Mesenchymal stem cell (in vitro differentiated cells and primary cell): ENCODE data around the gene ANXA3.

Experiments used
- DNase-seq: peaks from one replicate; pipeline ENCODE4 v3.0.0-alpha.2; 2013
- H2AFZ ChIP-seq: one replicate; pipeline ENCODE4 v1.6.1; 2013; ENCODE audit warnings: low read depth, mild to moderate bottlenecking, control low read depth, inconsistent platforms, low read length, moderate library complexity
- H2AK5ac ChIP-seq: 2 replicates; pipeline ENCODE4 v1.6.1; 2013; ENCODE audit warnings: low read length, moderate library complexity, mild to moderate bottlenecking, inconsistent platforms; ENCODE audit not compliant: severe bottlenecking
- H2BK120ac ChIP-seq: one replicate; pipeline ENCODE4 v1.6.1; 2013; ENCODE audit warnings: low read depth, mild to moderate bottlenecking, inconsistent platforms, low read length, moderate library complexity
- H2BK12ac ChIP-seq, 2 experiments: one replicate each; pipeline ENCODE4 v1.6.1; 2013; ENCODE audit warnings: inconsistent platforms in 2 of 2, low read length in 2 of 2, mild to moderate bottlenecking in 2 of 2, moderate library complexity in 2 of 2, control low read depth in 1 of 2
- H2BK15ac ChIP-seq: one replicate; pipeline ENCODE4 v1.6.1; 2013; ENCODE audit warnings: mild to moderate bottlenecking, low read depth, inconsistent platforms; ENCODE audit not compliant: poor library complexity, severe bottlenecking
- H2BK5ac ChIP-seq: 2 replicates; pipeline ENCODE4 v1.6.1; 2013; ENCODE audit warnings: low read depth, mild to moderate bottlenecking, low read length, control low read depth, inconsistent platforms; ENCODE audit not compliant: poor library complexity, severe bottlenecking
- H3K14ac ChIP-seq, 2 experiments: one replicate each; pipeline ENCODE4 v1.6.1; 2013; ENCODE audit warnings: inconsistent platforms in 2 of 2, low read length in 2 of 2, control low read depth in 1 of 2, mild to moderate bottlenecking in 1 of 2, moderate library complexity in 1 of 2
- H3K18ac ChIP-seq, 2 experiments: one replicate each; pipeline ENCODE4 v1.6.1; 2013; ENCODE audit warnings: inconsistent platforms in 2 of 2, low read length in 2 of 2, control low read depth in 1 of 2, low read depth in 1 of 2, mild to moderate bottlenecking in 1 of 2
- H3K23ac ChIP-seq, 2 experiments: one replicate each; pipeline ENCODE4 v1.6.1; 2013; ENCODE audit warnings: inconsistent platforms in 2 of 2, low read length in 2 of 2, mild to moderate bottlenecking in 2 of 2, moderate library complexity in 2 of 2, control low read depth in 1 of 2
- H3K27ac ChIP-seq: 2 replicates; pipeline ENCODE4 v1.5.1; 2013; ENCODE audit warnings: mild to moderate bottlenecking, moderate library complexity, low read length, control low read depth, inconsistent platforms; ENCODE audit not compliant: poor library complexity, severe bottlenecking
- H3K27me3 ChIP-seq, 2 experiments: 2 replicates each; pipeline versions ENCODE4 v1.6.1 to v1.7.0; 2013; ENCODE audit warnings: low read length in 2 of 2, mild to moderate bottlenecking in 2 of 2, moderate library complexity in 2 of 2, control low read depth in 1 of 2, inconsistent platforms in 1 of 2; ENCODE audit not compliant: control insufficient read depth in 1 of 2, insufficient read depth in 1 of 2
- H3K36me3 ChIP-seq, 2 experiments: 2 replicates each; pipeline versions ENCODE4 v1.6.1 to v1.7.0; 2013; ENCODE audit warnings: low read length in 2 of 2, control low read depth in 1 of 2, inconsistent platforms in 1 of 2, low read depth in 1 of 2, mild to moderate bottlenecking in 1 of 2; ENCODE audit not compliant: insufficient read depth in 2 of 2, control insufficient read depth in 1 of 2
- H3K4ac ChIP-seq, 2 experiments: one replicate each; pipeline ENCODE4 v1.6.1; 2013; ENCODE audit warnings: inconsistent platforms in 2 of 2, low read length in 2 of 2, mild to moderate bottlenecking in 2 of 2, moderate library complexity in 2 of 2, control low read depth in 1 of 2, low read depth in 1 of 2
- H3K4me1 ChIP-seq: 2 replicates; pipeline ENCODE4 v1.6.1; 2013; ENCODE audit warnings: low read depth, low read length, control low read depth; ENCODE audit not compliant: control insufficient read depth, insufficient read depth
- H3K4me2 ChIP-seq: 2 replicates; pipeline ENCODE4 v1.6.1; 2013; ENCODE audit warnings: low read length, mild to moderate bottlenecking, inconsistent platforms; ENCODE audit not compliant: poor library complexity, severe bottlenecking
- H3K4me3 ChIP-seq, 2 experiments: 2 replicates each; pipeline versions ENCODE4 v1.5.1 to v1.7.0; 2013; ENCODE audit warnings: low read length in 2 of 2, mild to moderate bottlenecking in 2 of 2, control low read depth in 1 of 2, low read depth in 1 of 2; ENCODE audit not compliant: insufficient read depth in 1 of 2
- H3K79me1 ChIP-seq: replicated peaks from 2 replicates; pipeline ENCODE4 v1.6.1; 2013; ENCODE audit warnings: mild to moderate bottlenecking, control low read depth, low read length, inconsistent platforms; ENCODE audit not compliant: poor library complexity, severe bottlenecking
- H3K9ac ChIP-seq: 2 replicates; pipeline ENCODE4 v1.7.0; 2013; ENCODE audit warnings: mild to moderate bottlenecking, low read length, moderate library complexity
- H3K9me3 ChIP-seq: 2 replicates; pipeline ENCODE4 v1.7.0; 2013; ENCODE audit warnings: mild to moderate bottlenecking, low read length; ENCODE audit not compliant: control insufficient read depth
- H4K8ac ChIP-seq: one replicate; pipeline ENCODE4 v1.6.1; 2013; ENCODE audit warnings: inconsistent platforms, mild to moderate bottlenecking, low read length, moderate library complexity
- H4K91ac ChIP-seq: one replicate; pipeline ENCODE4 v1.6.1; 2013; ENCODE audit warnings: mild to moderate bottlenecking, low read length, inconsistent platforms
- WGBS: methylation state at CpG from one replicate; pipeline ENCODE4 v1.1.7; 2013; ENCODE audit warnings: mixed read lengths; 5-methylcytosine and 5-hydroxymethylcytosine counted together

The ANXA3 gene

DNA sequence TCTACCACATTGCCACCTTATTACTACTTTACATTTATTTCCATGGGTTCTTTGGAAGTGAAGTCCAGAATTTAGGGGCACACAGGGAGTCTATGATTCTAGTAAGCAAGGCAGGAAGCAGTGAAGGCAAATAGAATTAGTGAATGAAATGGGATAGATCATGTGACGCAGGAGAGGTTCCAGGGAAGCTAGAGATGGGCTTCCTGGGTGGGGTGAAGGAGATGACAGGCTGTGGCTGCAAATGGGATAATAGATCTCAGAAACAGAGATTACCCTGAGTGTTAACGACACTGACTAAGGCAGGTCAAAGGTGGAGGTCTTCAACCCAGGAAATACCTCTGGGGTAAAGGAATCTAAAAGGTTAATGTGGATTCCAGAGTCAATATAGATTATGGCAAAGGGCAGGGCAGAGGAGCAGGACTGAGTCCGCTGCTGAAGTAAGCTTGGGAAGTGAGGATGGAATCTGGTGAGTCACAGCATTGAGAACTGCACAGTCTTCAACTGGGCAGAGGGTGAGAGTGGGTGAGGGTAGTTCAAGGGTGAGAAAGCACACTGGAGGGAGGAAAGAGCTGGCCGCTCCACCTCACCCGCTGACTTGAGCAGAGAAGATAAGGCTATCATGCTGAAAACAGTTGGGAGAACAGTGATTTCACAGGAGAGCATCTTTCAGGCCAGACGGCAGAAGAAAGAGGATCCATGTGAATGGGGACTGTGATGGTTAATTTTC, 70.8 kb downstream of the ANXA3 start:
- H3K9ac ChIP-seq = no peak overlapping the region
- H4K91ac ChIP-seq = peak overlapping the region; percentile 7
- H3K23ac ChIP-seq = no peak overlapping the region
- peak overlapping the region; percentile 69 for H2AK5ac ChIP-seq
- H2BK5ac ChIP-seq = no peak overlapping the region
- H3K79me1 ChIP-seq = no peaks in the 10 kb centered on the region
- H2BK15ac ChIP-seq = no peak overlapping the region
- 15% methylated on average over 6 of the region's 6 CpGs for WGBS
- H3K27me3 ChIP-seq = no peaks in the 10 kb centered on the region
- H3K36me3 ChIP-seq = no peaks in the 10 kb centered on the region
- no peak overlapping the region for H3K18ac ChIP-seq
- H3K27ac ChIP-seq = peak overlapping the region; percentile 53
- peak overlapping the region in 1 of 2 experiments; percentile 87 for H2BK12ac ChIP-seq
- H3K14ac ChIP-seq = no peak overlapping the region
- H3K4me1 ChIP-seq = peaks cover 15% of the 10 kb centered on the region
- H4K8ac ChIP-seq = peak overlapping the region; percentile 40
- H2BK120ac ChIP-seq = no peak overlapping the region
- peak overlapping the region; percentile 6 for H2AFZ ChIP-seq
- peak overlapping the region in 1 of 2 experiments; percentile 11 for H3K4ac ChIP-seq
- H3K9me3 ChIP-seq = no peaks in the 10 kb centered on the region
- H3K4me3 ChIP-seq = no peak overlapping the region
- H3K4me2 ChIP-seq = no peak overlapping the region
- peak; percentile 75 for DNase-seq

DNA sequence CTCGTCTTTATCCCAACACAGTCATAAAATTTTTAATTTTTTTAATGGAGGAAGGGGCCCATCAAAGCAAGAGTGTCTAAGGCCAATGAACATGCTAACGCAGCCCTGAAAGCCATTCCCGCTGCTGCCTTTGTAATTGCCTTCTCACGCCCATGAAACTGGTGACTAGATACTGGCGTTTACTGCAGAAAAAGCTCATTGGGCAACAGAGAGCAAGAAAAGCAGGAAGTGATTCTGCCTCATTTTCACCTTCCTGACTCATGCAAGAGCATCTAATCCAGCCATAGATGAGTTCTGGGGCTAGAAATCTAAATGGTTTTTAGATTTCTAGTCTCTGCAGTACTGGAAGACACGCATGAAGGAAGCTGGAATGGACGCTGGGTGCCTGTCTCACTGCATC, 72.5 kb downstream of the ANXA3 start:
- 94% methylated on average over 7 of the region's 7 CpGs for WGBS
- H3K27ac ChIP-seq = no peak overlapping the region
- H2BK120ac ChIP-seq = no peak overlapping the region

DNA sequence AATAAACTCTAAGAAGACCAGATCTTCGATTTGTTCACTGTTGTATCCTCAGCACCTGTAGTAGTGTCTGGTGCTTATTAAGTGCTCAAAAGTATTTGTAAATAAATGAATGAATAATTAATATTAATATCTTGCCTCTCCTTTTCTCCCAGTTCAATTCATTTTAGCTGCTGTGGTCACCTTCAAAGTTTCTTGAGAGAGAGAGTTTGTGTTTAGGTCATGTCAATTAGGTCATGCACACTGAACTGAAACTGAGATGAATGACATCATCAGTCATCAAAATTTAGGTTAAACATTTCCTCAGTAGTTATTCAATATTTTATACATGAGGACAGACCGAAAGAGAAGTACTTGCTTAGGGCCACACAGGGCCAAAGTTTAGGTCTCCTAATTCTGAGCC, 73.5 kb downstream of the ANXA3 start:
- 95% methylated on average over 1 of the region's 2 CpGs for WGBS

More for the DNA sequence above, 72.5 kb downstream of the ANXA3 start:
- Histone ChIP-seq H3K9me3 (no peaks in the 10 kb centered on the region), H4K91ac (no peak overlapping the region), H2BK5ac (no peak overlapping the region), H3K27me3 (no peaks in the 10 kb centered on the region), H3K4ac (no peak overlapping the region), H2AFZ (no peak overlapping the region), H2BK12ac (no peak overlapping the region), H3K18ac (no peak overlapping the region), H4K8ac (no peak overlapping the region), H3K14ac (no peak overlapping the region), H3K4me3 (no peak overlapping the region), H3K4me1 (peaks cover 15% of the 10 kb centered on the region), H3K4me2 (no peak overlapping the region), H3K23ac (no peak overlapping the region), H3K36me3 (no peaks in the 10 kb centered on the region), H3K9ac (no peak overlapping the region), H2BK15ac (no peak overlapping the region), H2AK5ac (no peak overlapping the region), H3K79me1 (no peaks in the 10 kb centered on the region)
- DNase-seq = no peak

DNA sequence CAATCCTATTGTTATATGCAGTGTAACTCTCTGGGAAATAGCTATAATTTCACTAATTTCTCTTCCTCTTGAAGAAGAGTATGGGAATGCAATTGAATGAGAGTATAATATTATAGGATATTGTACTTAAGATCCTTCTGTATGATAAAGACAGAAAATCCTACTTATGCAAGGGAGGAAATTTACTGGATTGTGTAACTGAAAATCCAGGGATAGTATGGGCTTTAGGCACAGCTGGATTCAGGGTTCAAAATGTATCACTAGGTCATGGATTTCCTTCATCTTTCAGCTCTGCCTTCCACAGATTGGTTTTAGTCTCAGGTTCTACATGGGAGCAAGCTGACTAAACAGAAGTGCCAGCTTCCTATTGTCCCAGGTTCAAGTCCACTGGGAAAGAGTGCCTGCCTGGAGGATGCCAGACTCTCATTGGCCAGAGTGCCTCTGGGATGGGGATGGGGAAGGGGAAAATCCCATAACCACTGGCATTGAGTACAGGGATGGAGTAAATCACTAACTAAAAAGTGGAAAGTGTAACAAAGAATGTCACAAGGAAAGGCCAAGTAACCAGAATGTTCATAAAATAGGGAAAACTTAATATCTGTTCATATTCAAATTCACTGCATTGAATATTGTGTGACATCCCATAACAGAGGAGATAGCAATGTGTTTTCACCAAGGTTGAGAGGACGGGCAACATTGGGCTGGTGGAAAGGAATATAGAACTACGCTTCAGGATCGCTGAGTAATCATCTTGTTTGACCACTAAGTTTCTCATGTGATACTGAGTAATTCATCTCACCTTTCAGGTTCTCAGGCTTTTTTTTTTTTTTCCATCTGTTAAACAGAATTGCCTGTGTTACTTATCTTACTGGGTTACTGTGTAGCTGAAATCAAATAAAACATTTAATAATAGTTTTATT, 75.7 kb downstream of the ANXA3 start:
- no peaks in the 10 kb centered on the region for H3K36me3 ChIP-seq
- H2BK12ac ChIP-seq = peak overlapping the region in 1 of 2 experiments; percentile 43
- H3K9me3 ChIP-seq = no peaks in the 10 kb centered on the region
- no peak overlapping the region for H2BK120ac ChIP-seq
- no peak for DNase-seq
- no peak overlapping the region for H3K27ac ChIP-seq
- no peak overlapping the region for H3K4me3 ChIP-seq
- peak overlapping the region; percentile 36 for H2AK5ac ChIP-seq
- peaks cover 10% of the 10 kb centered on the region for H3K4me1 ChIP-seq
- H3K9ac ChIP-seq = no peak overlapping the region
- no peak overlapping the region for H2AFZ ChIP-seq
- no peak overlapping the region for H2BK15ac ChIP-seq
- H3K23ac ChIP-seq = no peak overlapping the region
- no peak overlapping the region for H2BK5ac ChIP-seq
- 97% methylated on average over 3 of the region's 3 CpGs for WGBS
- peak overlapping the region in 1 of 2 experiments; percentile 62 for H3K4ac ChIP-seq
- peak overlapping the region in 1 of 2 experiments; percentile 7 for H3K18ac ChIP-seq
- H3K4me2 ChIP-seq = no peak overlapping the region
- H3K79me1 ChIP-seq = no peaks in the 10 kb centered on the region
- no peak overlapping the region for H4K91ac ChIP-seq
- no peak overlapping the region for H4K8ac ChIP-seq
- H3K27me3 ChIP-seq = no peaks in the 10 kb centered on the region
- no peak overlapping the region for H3K14ac ChIP-seq

More for the DNA sequence above, 73.5 kb downstream of the ANXA3 start:
- Histone ChIP-seq H3K36me3 (no peaks in the 10 kb centered on the region), H3K4me2 (no peak overlapping the region), H3K9ac (no peak overlapping the region), H2AK5ac (no peak overlapping the region), H4K8ac (no peak overlapping the region), H3K23ac (no peak overlapping the region), H3K4me1 (peaks cover 15% of the 10 kb centered on the region), H3K27me3 (no peaks in the 10 kb centered on the region), H2AFZ (no peak overlapping the region), H3K79me1 (no peaks in the 10 kb centered on the region), H3K4ac (no peak overlapping the region), H2BK15ac (no peak overlapping the region), H3K18ac (no peak overlapping the region), H2BK120ac (no peak overlapping the region), H3K4me3 (no peak overlapping the region), H3K9me3 (no peaks in the 10 kb centered on the region), H4K91ac (no peak overlapping the region), H3K27ac (no peak overlapping the region), H2BK12ac (no peak overlapping the region), H2BK5ac (no peak overlapping the region), H3K14ac (no peak overlapping the region)
- no peak for DNase-seq
